Stimulated activated CD4-positive, alpha-beta T cell treated with anti-CD3 and anti-CD28 coated beads, Interleukin-4, amount 100 ng/mL, for 24 hours (primary cell): ENCODE results near the gene PDZD2.
"Not testable (repeated sequence)": the region's sequence is repeated elsewhere in the genome, so short reads cannot be mapped to it uniquely, and the experiment has no call there.

Experiments used
- DNase-seq: peaks from one replicate; pipeline ENCODE4 v3.0.0-alpha.2; 2020

PDZD2 gene

GRCh38 chr5:31741496-31741895 lies 102.6 kb downstream of the PDZD2 start:
- no peak for DNase-seq

GRCh38 chr5:31743678-31744077 lies 104.7 kb downstream of the PDZD2 start:
- DNase-seq, result no peak

GRCh38 chr5:31748458-31749172 lies 109.7 kb downstream of the PDZD2 start:
- DNase-seq, result no peak

DNA sequence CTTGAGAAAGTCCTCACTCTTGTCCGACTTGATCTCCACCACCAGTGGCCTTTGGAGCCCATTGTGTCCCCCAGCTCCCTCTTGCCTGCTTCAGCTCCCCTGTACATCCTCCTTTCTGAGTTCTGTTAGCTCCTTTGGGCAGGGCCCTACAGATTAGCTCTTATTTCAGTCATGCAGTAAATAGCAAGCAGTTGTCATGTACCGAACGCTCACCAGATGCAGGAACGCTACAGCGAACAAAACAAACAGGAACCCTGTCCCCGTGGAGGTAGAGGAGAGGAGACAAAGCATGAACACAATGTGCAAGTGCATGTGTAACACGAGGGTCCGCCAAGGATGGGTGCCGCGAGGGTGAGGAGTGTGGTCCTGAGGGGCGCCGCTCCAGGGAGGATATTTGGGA lies 111.3 kb downstream of the PDZD2 start:
- no peak for DNase-seq

- no peak for DNase-seq
Observed at GRCh38 chr5:31751610-31752009, 112.7 kb downstream of the PDZD2 start.

DNA sequence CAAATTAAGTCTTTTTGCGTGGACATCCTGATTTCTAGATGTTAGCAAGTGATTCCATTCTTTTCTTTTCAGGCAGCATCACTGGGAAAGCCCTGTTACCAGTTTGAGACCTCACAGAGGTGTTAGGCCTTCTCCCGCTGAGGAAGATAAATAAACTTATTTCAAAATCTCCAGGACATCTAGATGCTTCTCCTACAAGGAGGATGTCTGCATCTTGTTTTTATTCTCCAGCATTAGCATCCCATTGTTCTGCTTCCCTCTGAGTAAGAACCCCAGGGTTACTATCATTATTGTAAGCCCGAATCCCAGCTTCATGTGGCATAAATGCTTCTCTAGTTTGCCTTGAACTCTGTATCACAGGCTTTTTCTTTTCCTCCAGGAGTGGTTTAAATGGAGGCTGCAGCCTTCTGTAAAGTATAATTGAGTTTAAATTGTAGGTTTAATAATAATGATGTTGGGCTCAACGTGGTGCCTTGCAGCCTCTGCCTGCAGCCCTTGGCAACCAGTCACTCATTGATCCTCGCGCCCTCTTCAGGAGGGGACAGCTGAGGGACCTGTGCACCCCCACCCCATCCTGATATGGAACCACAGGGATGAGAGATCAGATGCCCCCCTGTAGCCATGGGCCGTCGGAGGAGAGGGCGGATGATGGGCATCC lies 114.9 kb downstream of the PDZD2 start:
- DNase-seq, result no peak

DNA sequence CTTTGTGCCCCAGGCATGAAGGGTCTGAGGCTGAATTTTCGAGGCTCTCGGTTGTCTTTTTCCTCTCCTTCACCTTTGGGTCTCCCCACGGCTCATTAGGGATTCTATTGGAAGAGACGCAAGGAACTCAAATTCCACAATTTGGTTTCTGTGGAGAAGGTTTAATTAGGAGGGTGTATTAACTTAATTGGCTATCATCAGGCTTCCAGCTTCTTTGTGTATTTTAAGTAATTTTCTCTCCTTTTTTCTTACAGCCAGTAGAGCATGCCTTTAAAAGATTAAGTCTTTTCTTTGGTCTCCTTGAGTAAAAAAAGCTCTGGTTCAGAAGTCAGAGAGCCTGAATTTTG lies 115.4 kb downstream of the PDZD2 start:
- no peak for DNase-seq

DNA sequence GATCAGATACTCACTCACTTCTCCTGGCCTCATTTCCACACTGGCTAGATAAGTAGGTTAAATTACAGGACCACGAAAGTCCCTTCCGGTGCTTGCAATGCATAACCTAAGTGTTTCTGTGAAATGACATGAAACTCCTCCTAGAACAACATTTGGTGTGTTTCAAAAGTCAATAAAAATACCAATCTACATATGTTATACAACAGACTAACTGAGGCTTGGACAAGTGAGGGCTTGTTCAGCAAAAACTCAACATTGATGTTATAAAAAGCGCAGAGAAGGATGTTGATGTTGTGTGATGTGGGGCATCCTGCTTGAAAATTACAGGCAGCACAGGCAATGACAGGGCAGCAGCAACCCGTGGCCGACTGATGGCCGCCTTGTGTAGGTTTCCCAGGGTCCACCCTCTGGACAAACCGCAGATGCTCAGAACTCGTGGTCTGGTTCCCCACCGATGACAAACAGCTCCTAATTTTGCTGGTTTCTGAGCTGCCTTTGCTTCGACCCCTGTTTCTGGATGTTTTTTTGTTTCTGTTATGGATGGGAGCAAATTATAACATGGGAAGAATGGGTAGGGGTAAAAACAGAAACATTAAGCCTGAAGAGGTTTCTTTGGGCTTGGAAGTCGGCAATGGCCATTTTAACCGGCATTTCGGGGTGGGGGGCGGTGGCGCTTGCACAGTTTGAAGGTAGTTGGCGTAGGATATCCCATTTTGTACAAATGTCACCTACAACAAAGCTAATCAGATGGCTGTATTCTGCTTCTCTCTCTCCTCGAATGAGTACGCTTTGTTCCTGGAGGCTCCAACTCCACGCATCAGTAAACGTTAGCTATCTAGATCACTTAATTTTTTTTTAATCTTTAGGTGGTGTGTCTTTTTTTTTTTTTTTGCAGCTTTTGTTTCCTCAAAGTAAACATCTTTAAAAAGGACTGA lies 116.1 kb downstream of the PDZD2 start:
- no peak for DNase-seq

- no peak for DNase-seq
Observed at GRCh38 chr5:31755676-31756230, 116.8 kb downstream of the PDZD2 start.

DNA sequence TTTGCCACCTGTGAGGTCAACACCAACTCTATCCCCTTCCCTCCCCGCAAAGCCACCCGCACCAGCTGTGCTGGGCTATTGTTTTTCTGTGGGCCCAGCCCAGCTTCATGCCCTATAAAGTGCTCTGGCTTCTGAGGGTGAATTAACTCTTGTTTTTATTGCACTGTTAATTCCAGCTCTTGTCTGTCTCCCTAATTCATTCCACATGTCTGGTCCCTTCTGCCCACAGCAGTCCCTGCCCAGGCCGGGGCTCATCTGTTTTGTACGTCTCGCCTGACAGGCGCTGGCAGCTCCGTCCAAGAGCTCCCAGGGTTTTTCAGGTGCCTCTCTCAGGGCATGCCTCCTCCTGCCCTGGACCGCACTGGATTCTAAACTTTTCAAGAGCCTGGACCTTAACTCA lies 118.9 kb downstream of the PDZD2 start:
- DNase-seq, result no peak

DNA sequence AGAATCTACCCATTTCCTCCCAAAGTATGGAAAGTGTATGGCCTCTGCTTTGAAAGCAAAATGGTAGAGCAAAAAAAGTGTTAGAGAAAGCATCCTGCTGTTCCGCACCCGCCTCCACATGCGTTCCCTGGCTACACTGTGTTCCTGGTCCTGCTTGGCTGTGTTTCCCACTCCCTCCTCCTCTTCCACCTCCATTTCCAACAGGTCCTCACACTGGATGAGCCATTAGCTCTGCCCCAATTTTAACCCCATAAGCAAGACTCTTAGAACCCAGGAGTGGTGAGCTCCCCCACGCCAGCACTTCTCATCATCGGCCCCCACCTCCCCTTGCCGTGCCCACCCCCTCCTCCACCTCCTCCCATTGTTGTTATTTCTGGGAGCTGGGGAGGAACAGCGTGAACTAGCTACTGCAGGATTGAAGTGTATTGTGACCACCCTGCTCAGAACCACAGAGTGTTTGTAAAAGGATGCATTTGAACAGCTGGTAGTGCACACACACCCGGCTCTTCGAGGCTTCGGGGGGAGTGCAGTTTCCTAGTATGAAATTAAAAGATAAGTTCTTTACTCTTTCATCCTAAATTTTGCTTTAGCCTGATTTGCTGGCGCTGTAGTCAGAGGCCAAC lies 120.0 kb downstream of the PDZD2 start:
- no peak for DNase-seq

- DNase-seq, result no peak
Observed at GRCh38 chr5:31759925-31760324, 121.0 kb downstream of the PDZD2 start.

DNA sequence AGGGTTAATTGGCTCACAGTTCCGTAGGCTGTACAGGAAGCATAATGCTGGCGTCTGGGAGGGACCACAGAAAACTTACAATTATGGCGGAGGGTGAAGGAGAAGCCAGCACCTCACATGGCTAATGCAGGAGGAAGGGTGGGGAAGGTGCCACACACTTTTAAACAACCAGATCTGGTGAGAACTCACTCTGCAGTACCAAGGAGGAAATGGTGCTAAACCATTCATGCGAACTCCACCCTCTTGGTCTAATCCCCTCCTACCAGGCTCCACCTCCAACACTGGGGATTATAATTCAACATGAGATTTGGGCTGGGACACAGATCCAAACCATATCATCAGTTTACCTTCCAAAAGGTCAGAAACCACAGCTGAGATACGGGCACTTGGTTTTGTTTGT lies 122.9 kb downstream of the PDZD2 start:
- no peak for DNase-seq

DNA sequence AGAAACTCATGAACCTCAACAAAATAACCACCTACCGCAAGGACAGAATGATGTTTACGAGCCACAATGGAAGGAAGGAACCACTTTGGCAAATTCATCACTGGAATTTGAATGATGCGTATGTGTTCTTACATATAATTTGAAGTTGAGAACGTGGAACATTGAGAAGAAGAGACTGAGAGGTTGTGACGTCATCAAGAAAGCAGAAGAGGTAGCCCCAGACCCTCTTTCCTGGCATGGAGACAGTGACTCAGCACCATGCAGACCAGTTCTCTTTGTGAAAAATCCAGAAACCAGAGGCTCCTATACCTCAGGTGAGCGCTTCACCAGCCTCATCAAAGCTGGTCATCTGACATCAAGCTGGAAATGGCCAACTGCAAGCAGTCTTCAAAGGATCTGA lies 124.5 kb downstream of the PDZD2 start:
- no peak for DNase-seq

- DNase-seq, result not testable (repeated sequence)
Observed at GRCh38 chr5:31764687-31765086, 125.8 kb downstream of the PDZD2 start.

GRCh38 chr5:31767335-31768031 lies 128.6 kb downstream of the PDZD2 start:
- DNase-seq, result no peak

DNA sequence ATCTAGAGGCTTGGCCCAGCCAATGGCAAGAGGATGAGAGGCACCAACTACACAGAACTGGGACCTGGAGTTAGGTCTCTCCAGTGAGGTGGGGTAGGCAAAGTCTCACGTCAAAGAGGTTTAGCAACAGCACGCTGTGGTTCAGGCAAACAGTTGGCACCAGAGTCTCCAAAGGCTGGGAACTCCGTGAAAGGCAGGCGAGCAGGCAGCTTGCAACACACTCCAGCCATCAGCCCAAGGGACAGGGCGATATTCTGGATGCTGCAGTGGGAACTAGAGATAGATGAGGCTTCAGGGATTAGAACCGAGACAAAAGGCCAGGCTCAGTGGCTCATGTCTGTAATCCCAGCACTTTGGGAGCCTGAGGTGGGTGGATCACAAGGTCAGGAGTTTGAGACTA lies 129.1 kb downstream of the PDZD2 start:
- DNase-seq, result no peak

DNA sequence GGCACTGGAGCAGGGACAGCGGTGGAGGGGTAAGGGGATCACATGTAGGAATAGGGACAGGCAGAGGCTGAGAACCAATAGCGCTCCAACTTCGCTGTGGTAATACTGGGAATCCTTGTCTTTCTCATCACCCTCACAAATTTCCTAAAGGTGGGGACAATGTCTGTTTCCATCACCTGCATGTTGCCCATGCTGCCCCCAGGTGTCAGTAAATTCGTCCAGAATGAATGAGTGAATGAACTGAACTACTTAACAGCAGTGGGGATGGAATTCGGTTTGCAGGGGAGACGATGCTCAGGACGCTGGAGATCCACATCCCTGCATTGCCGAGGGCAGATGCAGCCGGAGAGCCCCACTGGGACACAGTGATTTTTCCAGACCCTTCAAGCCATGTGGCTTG lies 129.9 kb downstream of the PDZD2 start:
- no peak for DNase-seq

- no peak for DNase-seq
Observed at GRCh38 chr5:31769530-31769929, 130.6 kb downstream of the PDZD2 start.

- no peak for DNase-seq
Observed at GRCh38 chr5:31770132-31770720, 131.3 kb downstream of the PDZD2 start.

GRCh38 chr5:31770998-31771397 lies 132.1 kb downstream of the PDZD2 start:
- DNase-seq, result no peak

- no peak for DNase-seq
Observed at GRCh38 chr5:31771500-31771899, 132.6 kb downstream of the PDZD2 start.
